Measurements from ENCODE around the gene SOAT2. TPM values are rescaled to one million over a fixed set of nuclear protein-coding genes. Genes with fewer than 3 reads are reported as not detected.

The SOAT2 gene
- polyA plus RNA-seq, 1 donor: 1.6 TPM

- DNase-seq: no peak
Measured at GRCh38 chr12:53064613-53065436, 38.5 kb upstream of the SOAT2 start.

- no peak for DNase-seq
Measured at GRCh38 chr12:53065470-53065869, 37.8 kb upstream of the SOAT2 start.

GRCh38 chr12:53065975-53066931, 37.0 kb upstream of the SOAT2 start:
- peak; percentile 62 for DNase-seq

GRCh38 chr12:53067074-53067992, 36.0 kb upstream of the SOAT2 start:
- DNase-seq: no peak

GRCh38 chr12:53067993-53068770, 35.1 kb upstream of the SOAT2 start:
- no peak for DNase-seq

GRCh38 chr12:53068811-53069585, 34.3 kb upstream of the SOAT2 start:
- no peak for DNase-seq

GRCh38 chr12:53069621-53070410, 33.5 kb upstream of the SOAT2 start:
- DNase-seq: no peak

GRCh38 chr12:53070877-53071492, 32.3 kb upstream of the SOAT2 start:
- DNase-seq: no peak

- no peak for DNase-seq
Measured at GRCh38 chr12:53071591-53072551, 31.4 kb upstream of the SOAT2 start.

- DNase-seq: no peak
Measured at GRCh38 chr12:53073881-53074280, 29.4 kb upstream of the SOAT2 start.

- DNase-seq: no peak
Measured at GRCh38 chr12:53074283-53074998, 28.8 kb upstream of the SOAT2 start.

GRCh38 chr12:53074999-53075370, 28.3 kb upstream of the SOAT2 start:
- no peak for DNase-seq

- DNase-seq: no peak
Measured at GRCh38 chr12:53076461-53076860, 26.8 kb upstream of the SOAT2 start.

GRCh38 chr12:53077030-53077429, 26.3 kb upstream of the SOAT2 start:
- no peak for DNase-seq

GRCh38 chr12:53078425-53079225, 24.7 kb upstream of the SOAT2 start:
- no peak for DNase-seq

Measured in left kidney (tissue), 2 donors.